Omental fat pad (tissue), 4 donors: Measurements from ENCODE around the gene APOL6. TPM values are rescaled to one million over a fixed set of nuclear protein-coding genes. Genes with fewer than 3 reads are reported as not detected.

Experiments used
- ATAC-seq: fragments of 150-250 bp; one replicate; pipeline ENCODE4 v1.9.1; 2016; ENCODE audit warnings: mild to moderate bottlenecking, moderate library complexity; ENCODE audit not compliant: low FRiP score
- DNase-seq: peaks from one replicate; pipeline ENCODE4 v3.0.0-alpha.2; 2019; ENCODE audit warnings: low spot score
- CTCF ChIP-seq, 3 donors: fragments of 450-650 bp; IDR thresholded peaks; one replicate each; pipeline ENCODE4 v1.5.1; 2016 to 2017; ENCODE audit warnings: antibody characterized with exemption in 3 of 3, mild to moderate bottlenecking in 3 of 3, moderate library complexity in 2 of 3
- total RNA-seq, 4 donors: library from RNA; depleted of rRNA; stranded (reverse); fragments of >200 nt; gene quantifications; one replicate each; pipeline ENCODE4 v1.1.0, GENCODE V29; 2016

The APOL6 gene
- total RNA-seq, 4 donors from 2014 or later, result 53.8 to 104 (median 75.1) TPM

GRCh38 chr22:35630891-35631290 lies 17.4 kb upstream of the APOL6 start:
- no peak for ATAC-seq
- no peak for TF ChIP-seq CTCF (IDR thresholded peaks at IDR 0.05)
- no peak for DNase-seq

- no peak for TF ChIP-seq CTCF (IDR thresholded peaks at IDR 0.05)
- ATAC-seq (no peak), DNase-seq (no peak)
These were observed 16.6 kb upstream of the APOL6 start for GRCh38 chr22:35631597-35631996.

GRCh38 chr22:35632935-35633334 lies 15.3 kb upstream of the APOL6 start:
- no peak for ATAC-seq
- TF ChIP-seq CTCF (IDR thresholded peaks at IDR 0.05), result no peak
- no peak for DNase-seq

GRCh38 chr22:35633520-35633919 lies 14.7 kb upstream of the APOL6 start:
- TF ChIP-seq CTCF (IDR thresholded peaks at IDR 0.05), result no peak
- no peak for DNase-seq

GRCh38 chr22:35634015-35634414 lies 14.2 kb upstream of the APOL6 start:
- TF ChIP-seq CTCF (IDR thresholded peaks at IDR 0.05), result no peak
- ATAC-seq (no peak), DNase-seq (no peak)

More at GRCh38 chr22:35633520-35633919, 14.7 kb upstream of the APOL6 start:
- ATAC-seq, result no peak

GRCh38 chr22:35634943-35635540 lies 13.2 kb upstream of the APOL6 start:
- ATAC-seq (no peak), DNase-seq (no peak)
- no peak for TF ChIP-seq CTCF (IDR thresholded peaks at IDR 0.05)

- TF ChIP-seq CTCF (IDR thresholded peaks at IDR 0.05), result no peak
- DNase-seq (no peak), ATAC-seq (no peak)
These were observed 11.0 kb upstream of the APOL6 start for GRCh38 chr22:35637254-35637653.
